Spleen (tissue), 7 donors: ENCODE measurements around the gene SMIM28.

Experiments
- CTCF ChIP-seq, 11 experiments: fragments of 200-600 bp in 7 of 11; fragments of 450-650 bp in 4 of 11; sonication (generic) in 4 of 11; IDR thresholded peaks in 8 of 11; conservative IDR thresholded peaks in 3 of 11; 1 replicate in 7 of 11; 2 replicates in 4 of 11; pipeline versions ENCODE4 v1.4.0 to v1.8.0; 2016 to 2021; ENCODE audit warnings: antibody characterized with exemption in 11 of 11, inconsistent platforms in 4 of 11, mild to moderate bottlenecking in 1 of 11
- POLR2A ChIP-seq, 3 donors: fragments of 450-650 bp; IDR thresholded peaks; one replicate each; pipeline ENCODE4 v1.5.1; 2017; ENCODE audit warnings: antibody characterized with exemption in 3 of 3, mild to moderate bottlenecking in 1 of 3
- POLR2AphosphoS5 ChIP-seq, 3 donors: sonication (generic); formaldehyde crosslinking; IDR thresholded peaks; one replicate each; pipeline ENCODE4 v1.5.1; 2017; ENCODE audit warnings: antibody characterized with exemption in 3 of 3
- donor health status: DM: no; HTN: no; CAD: no; lungs with moderate emphysema.
- donor health status: DM: no; HTN: no; CAD: no.
- donor health status: DM: no; HTN: no; CAD: no.

- no peak for TF ChIP-seq CTCF (IDR thresholded peaks at IDR 0.05 in 8 of 11, conservative IDR thresholded peaks at IDR 0.05 in 3 of 11)
- TF ChIP-seq POLR2A (IDR thresholded peaks at IDR 0.05): no peak
- no peak for TF ChIP-seq POLR2AphosphoS5 (IDR thresholded peaks at IDR 0.05)
These were observed 11.8 kb downstream of the SMIM28 start for GRCh38 chr6:138389551-138389950.
